Breast epithelium (tissue), 4 donors: Measurements from ENCODE around the gene SPATA3. TPM values are rescaled to one million over a fixed set of nuclear protein-coding genes. Genes with fewer than 3 reads are reported as not detected.

ENCODE experiments used
- DNase-seq, 2 donors: peaks; one replicate each; pipeline ENCODE4 v3.0.0-alpha.2; 2019; ENCODE audit warnings: low spot score in 2 of 2
- H3K27ac ChIP-seq, 2 donors: fragments of 200-600 bp; sonication (generic) in 1 of 2; one replicate each; pipeline ENCODE4 v1.5.1; 2016 to 2019; ENCODE audit warnings: mild to moderate bottlenecking in 1 of 2
- H3K27me3 ChIP-seq, 2 donors: fragments of 200-600 bp; sonication (generic) in 1 of 2; one replicate each; pipeline versions ENCODE4 v1.5.1 to v1.6.0; 2017 to 2019; ENCODE audit warnings: control low read depth in 1 of 2, mild to moderate bottlenecking in 1 of 2
- H3K36me3 ChIP-seq: fragments of 200-600 bp; one replicate; pipeline ENCODE4 v1.5.1; 2019
- H3K4me1 ChIP-seq, 2 donors: fragments of 200-600 bp; sonication (generic); one replicate each; pipeline ENCODE4 v1.5.1; 2016 to 2019; ENCODE audit warnings: control low read depth in 1 of 2
- H3K4me3 ChIP-seq, 3 donors: fragments of 200-600 bp; sonication (generic); 1 replicate in 2 of 3; 2 replicates in 1 of 3; pipeline ENCODE4 v1.5.1; 2016 to 2019; ENCODE audit warnings: mild to moderate bottlenecking in 3 of 3, moderate library complexity in 2 of 3
- H3K9me3 ChIP-seq, 2 donors: fragments of 200-600 bp; sonication (generic) in 1 of 2; one replicate each; pipeline ENCODE4 v1.5.1; 2016 to 2019; ENCODE audit warnings: control low read depth in 1 of 2
- CTCF ChIP-seq, 3 donors: fragments of 450-650 bp; IDR thresholded peaks; one replicate each; pipeline ENCODE4 v1.5.1; 2016 to 2017; ENCODE audit warnings: antibody characterized with exemption in 3 of 3, mild to moderate bottlenecking in 3 of 3, moderate library complexity in 3 of 3
- POLR2A ChIP-seq: fragments of 450-650 bp; IDR thresholded peaks from one replicate; pipeline ENCODE4 v1.6.1; 2016; ENCODE audit warnings: antibody characterized with exemption, mild to moderate bottlenecking, moderate library complexity
- POLR2AphosphoS5 ChIP-seq, 3 donors: sonication (generic); formaldehyde crosslinking; IDR thresholded peaks; one replicate each; pipeline ENCODE4 v1.6.1; 2017; ENCODE audit warnings: antibody characterized with exemption in 3 of 3
- intact Hi-C: fragments of 100-400 bp; cut with DNase I; formaldehyde crosslinking; loops from one replicate; pipeline ENCODE4 v1.15.1; 2023; ENCODE audit warnings: low total_unique reads
- total RNA-seq, 3 donors: library from RNA; depleted of rRNA; stranded (reverse); fragments of >200 nt; gene quantifications; one replicate each; pipeline ENCODE4 v1.1.0, GENCODE V29; 2016

Gene SPATA3
- total RNA-seq, 3 donors from 2014 or later, result not detected

GRCh38 chr2:231008131-231008530 is 12.2 kb downstream of the SPATA3 start:
- H3K36me3 ChIP-seq, result no peaks in the 10 kb centered on the region
- no peaks in the 10 kb centered on the region for H3K4me1 ChIP-seq
- no peaks in the 10 kb centered on the region for H3K9me3 ChIP-seq
- H3K27ac ChIP-seq, result no peak overlapping the region
- intact Hi-C loops, result no loop called here
- TF ChIP-seq POLR2AphosphoS5 (IDR thresholded peaks at IDR 0.05), result no peak
- no peak for TF ChIP-seq CTCF (IDR thresholded peaks at IDR 0.05)
- no peak for TF ChIP-seq POLR2A
- no peak overlapping the region for H3K4me3 ChIP-seq
- H3K27me3 ChIP-seq, result no peaks in the 10 kb centered on the region
- no peak for DNase-seq

- Histone ChIP-seq H3K27ac (no peak overlapping the region), H3K36me3 (no peaks in the 10 kb centered on the region), H3K27me3 (no peaks in the 10 kb centered on the region), H3K4me1 (no peaks in the 10 kb centered on the region), H3K4me3 (no peak overlapping the region), H3K9me3 (no peaks in the 10 kb centered on the region)
- intact Hi-C loops, result no loop called here
- DNase-seq, result no peak
- TF ChIP-seq CTCF (IDR thresholded peaks at IDR 0.05) (no peak), POLR2A (no peak), POLR2AphosphoS5 (IDR thresholded peaks at IDR 0.05) (no peak)
These were observed 13.5 kb downstream of the SPATA3 start for GRCh38 chr2:231009236-231009919.

- DNase-seq, result no peak
- Histone ChIP-seq H3K27ac (no peak overlapping the region), H3K27me3 (no peaks in the 10 kb centered on the region), H3K4me1 (no peaks in the 10 kb centered on the region), H3K9me3 (no peaks in the 10 kb centered on the region), H3K4me3 (no peak overlapping the region), H3K36me3 (no peaks in the 10 kb centered on the region)
- intact Hi-C loops, result no loop called here
- TF ChIP-seq POLR2AphosphoS5 (IDR thresholded peaks at IDR 0.05), result no peak
- no peak for TF ChIP-seq CTCF (IDR thresholded peaks at IDR 0.05)
- TF ChIP-seq POLR2A, result no peak
These were observed 14.3 kb downstream of the SPATA3 start for GRCh38 chr2:231010201-231010730.

GRCh38 chr2:231011526-231011925 is 15.6 kb downstream of the SPATA3 start:
- intact Hi-C loops, result no loop called here
- H3K9me3 ChIP-seq, result no peaks in the 10 kb centered on the region
- H3K27ac ChIP-seq, result no peak overlapping the region
- no peak for DNase-seq
- TF ChIP-seq CTCF (IDR thresholded peaks at IDR 0.05), result no peak
- TF ChIP-seq POLR2AphosphoS5 (IDR thresholded peaks at IDR 0.05), result no peak
- TF ChIP-seq POLR2A, result no peak
- H3K4me1 ChIP-seq, result no peaks in the 10 kb centered on the region
- no peak overlapping the region for H3K4me3 ChIP-seq
- no peaks in the 10 kb centered on the region for H3K27me3 ChIP-seq
- no peaks in the 10 kb centered on the region for H3K36me3 ChIP-seq

GRCh38 chr2:231012463-231012862 is 16.5 kb downstream of the SPATA3 start:
- intact Hi-C loops, result no loop called here
- TF ChIP-seq POLR2AphosphoS5 (IDR thresholded peaks at IDR 0.05) (no peak), POLR2A (no peak), CTCF (IDR thresholded peaks at IDR 0.05) (no peak)
- Histone ChIP-seq H3K36me3 (no peaks in the 10 kb centered on the region), H3K27me3 (no peaks in the 10 kb centered on the region), H3K4me1 (no peaks in the 10 kb centered on the region), H3K27ac (no peak overlapping the region), H3K4me3 (no peak overlapping the region), H3K9me3 (no peaks in the 10 kb centered on the region)
- no peak for DNase-seq
